ENCODE measurements around the gene PACS2.

GRCh38 chr14:105445290-105445689 lies 130.7 kb downstream of the PACS2 start:
- no peak for TF ChIP-seq CTCF (IDR thresholded peaks at IDR 0.05)
- no peak for TF ChIP-seq ZFX (IDR thresholded peaks at IDR 0.05; ENCODE audit: borderline replicate concordance)
